ENCODE measurements around the gene VAMP3.
"Not testable (repeated sequence)": the region's sequence is repeated elsewhere in the genome, so short reads cannot be mapped to it uniquely, and the experiment has no call there.

VAMP3 gene

GRCh38 chr1:7761103-7761502 lies 10.0 kb upstream of the VAMP3 start:
- FAIRE-seq (no peak), DNase-seq (ENCODE audit: insufficient read length, low spot score) (no peak)

GRCh38 chr1:7767176-7767575 lies 3.9 kb upstream of the VAMP3 start:
- FAIRE-seq (no peak), DNase-seq (ENCODE audit: insufficient read length, low spot score) (no peak)

- DNase-seq (ENCODE audit: insufficient read length, low spot score) (no peak), FAIRE-seq (no peak)
Observed at GRCh38 chr1:7768583-7768982, 2.5 kb upstream of the VAMP3 start.

- FAIRE-seq (no peak), DNase-seq (ENCODE audit: insufficient read length, low spot score) (no peak)
Observed at GRCh38 chr1:7769673-7770412, 1.3 kb upstream of the VAMP3 start.

- DNase-seq (ENCODE audit: insufficient read length, low spot score) = no peak
- FAIRE-seq = no peak
Observed at GRCh38 chr1:7770669-7770996, 463 bp upstream of the VAMP3 start.

- no peak for FAIRE-seq
- no peak for DNase-seq (ENCODE audit: insufficient read length, low spot score)
Observed at GRCh38 chr1:7771823-7772299, 765 bp downstream of the VAMP3 start.

GRCh38 chr1:7777591-7777990 lies 6.5 kb downstream of the VAMP3 start:
- FAIRE-seq = no peak

GRCh38 chr1:7778133-7778628 lies 7.1 kb downstream of the VAMP3 start:
- DNase-seq (ENCODE audit: insufficient read length, low spot score) = no peak

More at GRCh38 chr1:7777591-7777990, 6.5 kb downstream of the VAMP3 start:
- no peak for DNase-seq (ENCODE audit: insufficient read length, low spot score)

GRCh38 chr1:7780976-7781375 lies 9.9 kb downstream of the VAMP3 start:
- DNase-seq (ENCODE audit: insufficient read length, low spot score) (no peak), FAIRE-seq (no peak)

More at GRCh38 chr1:7778133-7778628, 7.1 kb downstream of the VAMP3 start:
- no peak for FAIRE-seq

- FAIRE-seq (no peak), DNase-seq (ENCODE audit: insufficient read length, low spot score) (no peak)
Observed at GRCh38 chr1:7781501-7781900, 10.4 kb downstream of the VAMP3 start.

GRCh38 chr1:7781923-7782495 lies 10.9 kb downstream of the VAMP3 start:
- no peak for DNase-seq (ENCODE audit: insufficient read length, low spot score)
- FAIRE-seq = no peak

- no peak for FAIRE-seq
- peak; percentile 81 for DNase-seq (ENCODE audit: insufficient read length, low spot score)
Observed at GRCh38 chr1:7783178-7783711, 12.1 kb downstream of the VAMP3 start.

GRCh38 chr1:7783826-7784491 lies 12.9 kb downstream of the VAMP3 start, which contains the start of gene PER3:
Gene PER3, plus strand, starts transcription at chr1:7784291. Its CDS starts 587 bp downstream, at chr1:7784878.
- peak; percentile 91 for DNase-seq (ENCODE audit: insufficient read length, low spot score)
- FAIRE-seq = peak; percentile 93

GRCh38 chr1:7784492-7785071 lies 13.5 kb downstream of the VAMP3 start:
- DNase-seq (ENCODE audit: insufficient read length, low spot score) (no peak), FAIRE-seq (no peak)

- no peak for FAIRE-seq
- DNase-seq (ENCODE audit: insufficient read length, low spot score) = no peak
Observed at GRCh38 chr1:7785108-7785507, 14.0 kb downstream of the VAMP3 start.

- FAIRE-seq (no peak), DNase-seq (ENCODE audit: insufficient read length, low spot score) (no peak)
Observed at GRCh38 chr1:7786795-7787194, 15.7 kb downstream of the VAMP3 start.

GRCh38 chr1:7789828-7790227 lies 18.7 kb downstream of the VAMP3 start:
- FAIRE-seq = no peak
- no peak for DNase-seq (ENCODE audit: insufficient read length, low spot score)

GRCh38 chr1:7791027-7791426 lies 19.9 kb downstream of the VAMP3 start:
- not testable (repeated sequence) for DNase-seq (ENCODE audit: insufficient read length, low spot score); FAIRE-seq

- DNase-seq (ENCODE audit: insufficient read length, low spot score) (no peak), FAIRE-seq (no peak)
Observed at GRCh38 chr1:7795406-7795805, 24.3 kb downstream of the VAMP3 start.

- no peak for FAIRE-seq
- no peak for DNase-seq (ENCODE audit: insufficient read length, low spot score)
Observed at GRCh38 chr1:7805460-7805859, 34.4 kb downstream of the VAMP3 start.

- no peak for FAIRE-seq
- peak; percentile 12 for DNase-seq (ENCODE audit: insufficient read length, low spot score)
Observed at GRCh38 chr1:7808253-7808844, 37.3 kb downstream of the VAMP3 start.

Measured in HTR-8/SVneo (cell line).